Activated CD8-positive, alpha-beta memory T cell treated with anti-CD3 and anti-CD28 coated beads for 1 hour (primary cell): ENCODE results near the gene USF1.

Source experiments
- DNase-seq, 2 donors: peaks; one replicate each; pipeline ENCODE4 v3.0.0-alpha.2; 2020; ENCODE audit warnings: low read depth in 1 of 2; ENCODE audit errors: extremely low read depth in 1 of 2

The USF1 gene

GRCh38 chr1:161045736-161046604 is at the start of gene USF1:
Gene USF1, minus strand, starts transcription at chr1:161045977. Its CDS starts 2,702 bp downstream, at chr1:161043275.
- DNase-seq = peak; percentile 81 to 86

GRCh38 chr1:161095230-161095629 is 49.5 kb upstream of the USF1 start:
- no peak for DNase-seq

- no peak for DNase-seq
Observed at GRCh38 chr1:161094481-161094880, 48.7 kb upstream of the USF1 start.

GRCh38 chr1:161092621-161093028 is 46.8 kb upstream of the USF1 start:
- no peak for DNase-seq

- no peak for DNase-seq
Observed at GRCh38 chr1:161091796-161092507, 46.2 kb upstream of the USF1 start.

- DNase-seq = no peak
Observed at GRCh38 chr1:161091093-161091492, 45.3 kb upstream of the USF1 start.

- DNase-seq = no peak
Observed at GRCh38 chr1:161090617-161091016, 44.8 kb upstream of the USF1 start.

GRCh38 chr1:161089938-161090337 is 44.2 kb upstream of the USF1 start:
- no peak for DNase-seq

GRCh38 chr1:161089251-161089924 is 43.6 kb upstream of the USF1 start, which contains the start of gene NECTIN4:
Gene NECTIN4, minus strand, starts transcription at chr1:161089558. Its CDS starts 262 bp downstream, at chr1:161089296.
- DNase-seq = no peak

GRCh38 chr1:161088587-161089110 is 42.9 kb upstream of the USF1 start:
- no peak for DNase-seq

- no peak for DNase-seq
Observed at GRCh38 chr1:161086457-161086856, 40.7 kb upstream of the USF1 start.

GRCh38 chr1:161085165-161085564 is 39.4 kb upstream of the USF1 start:
- DNase-seq = no peak

GRCh38 chr1:161084597-161084988 is 38.8 kb upstream of the USF1 start:
- no peak for DNase-seq

GRCh38 chr1:161083748-161084596 is 38.2 kb upstream of the USF1 start:
- DNase-seq = no peak

- DNase-seq = no peak
Observed at GRCh38 chr1:161082996-161083747, 37.4 kb upstream of the USF1 start.

GRCh38 chr1:161082483-161082882 is 36.7 kb upstream of the USF1 start:
- DNase-seq = no peak

GRCh38 chr1:161081519-161081918 is 35.7 kb upstream of the USF1 start:
- DNase-seq = no peak

GRCh38 chr1:161080441-161081405 is 34.9 kb upstream of the USF1 start:
- no peak for DNase-seq
